Immature natural killer cell (primary cell): ENCODE data around the gene ZNF528. TPM values are rescaled to one million over a fixed set of nuclear protein-coding genes. Genes with fewer than 3 reads are reported as not detected.
A peak's percentile ranks its signal among the peaks of the same experiment; 100 is the strongest.

ENCODE experiments used
- DNase-seq, 3 donors: peaks; one replicate each; pipeline ENCODE4 v3.0.0; 2022; ENCODE audit warnings: mixed read lengths in 1 of 3
- H3K27ac Mint-ChIP-seq, 6 donors: one replicate each; pipeline ENCODE4 v1.8.0; 2020; ENCODE audit warnings: mixed read lengths in 6 of 6, mild to moderate bottlenecking in 5 of 6, inconsistent platforms in 4 of 6, moderate library complexity in 3 of 6
- H3K27me3 Mint-ChIP-seq, 3 donors: one replicate each; pipeline ENCODE4 v1.8.0; 2020 to 2021; ENCODE audit warnings: low read depth in 3 of 3, mild to moderate bottlenecking in 3 of 3, mixed read lengths in 3 of 3, moderate library complexity in 3 of 3, inconsistent platforms in 1 of 3
- H3K36me3 Mint-ChIP-seq, 3 donors: one replicate each; pipeline ENCODE4 v1.8.0; 2020; ENCODE audit warnings: mixed read lengths in 3 of 3, inconsistent platforms in 2 of 3, mild to moderate bottlenecking in 2 of 3
- H3K4me1 Mint-ChIP-seq, 2 donors: one replicate each; pipeline ENCODE4 v1.8.0; 2020; ENCODE audit warnings: inconsistent platforms in 2 of 2, mild to moderate bottlenecking in 2 of 2, mixed read lengths in 2 of 2, moderate library complexity in 1 of 2
- H3K4me3 Mint-ChIP-seq, 5 donors: one replicate each; pipeline ENCODE4 v1.8.0; 2020; ENCODE audit warnings: mild to moderate bottlenecking in 5 of 5, mixed read lengths in 5 of 5, inconsistent platforms in 3 of 5, moderate library complexity in 3 of 5
- H3K9me3 Mint-ChIP-seq, 6 donors: one replicate each; pipeline ENCODE4 v1.8.0; 2020; ENCODE audit warnings: mild to moderate bottlenecking in 6 of 6, mixed read lengths in 6 of 6, inconsistent platforms in 4 of 6, moderate library complexity in 3 of 6
- polyA plus RNA-seq, 3 donors: library from polyadenylated mRNA; unstranded; fragments of 300-500 nt; fragmentation: Illumina TruSeq; gene quantifications; one replicate each; pipeline ENCODE4 v1.2.3, GENCODE V29; 2021

Gene ZNF528
- polyA plus RNA-seq, 3 donors from 2014 or later: 9.9 to 15.2 (median 12.0) TPM

DNA sequence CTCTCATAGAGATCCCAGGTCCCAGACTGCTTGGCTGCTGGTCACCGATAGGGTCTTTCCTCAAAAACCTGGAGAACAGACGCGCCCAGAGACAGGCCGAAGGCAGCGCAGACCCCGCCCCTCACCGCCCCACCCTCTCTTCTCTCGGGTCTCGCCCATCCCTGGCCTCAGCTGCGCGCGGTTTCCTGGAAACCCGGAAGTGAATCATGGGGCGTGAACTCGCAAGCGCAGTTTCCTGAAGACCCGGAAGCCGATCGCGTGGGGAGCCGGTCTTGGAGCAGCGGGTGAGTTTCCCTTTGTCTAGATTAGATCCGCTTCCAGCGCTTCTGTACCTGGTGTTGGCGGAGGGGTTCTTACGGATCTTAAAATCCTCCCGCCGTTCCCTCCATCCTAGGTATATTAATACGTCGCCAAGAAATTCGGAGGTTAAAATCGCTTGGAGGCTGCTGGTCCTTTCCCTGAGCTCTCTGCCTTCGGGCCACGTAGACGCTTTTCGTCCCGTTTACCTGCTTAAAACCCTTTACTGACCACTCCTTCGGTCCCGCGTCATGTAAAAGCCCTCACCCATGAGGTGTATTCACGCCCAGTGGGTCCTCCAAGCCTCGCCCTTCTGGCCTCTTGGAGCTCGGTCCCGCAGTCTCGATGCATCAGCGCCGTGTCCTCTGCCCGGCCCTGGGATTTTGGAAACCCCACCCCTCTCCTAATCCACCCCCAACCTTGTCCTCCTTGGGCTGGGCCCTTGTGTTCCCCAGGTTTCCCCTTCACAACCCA lies 55.9 kb downstream of the ZNF528 start, which contains the start of gene ZNF578:
ZNF578 (plus strand) TSS at position 230 of the 771 bp plus-strand sequence. CDS start 48,293 bp downstream, outside the sequence.
- peak within 1 kb of the TSS; percentile 90 to 94 (median 92) for H3K4me3 Mint-ChIP-seq
- peaks cover 57 to 66% (median 65%) of the 10 kb centered on the region in 3 donors for H3K36me3 Mint-ChIP-seq
- H3K27me3 Mint-ChIP-seq: peaks cover 12 to 26% (median 20%) of the 10 kb centered on the region in 3 donors
- peak within 1 kb of the TSS; percentile 65 to 87 (median 78) for H3K27ac Mint-ChIP-seq
- peaks cover 27 to 38% of the 10 kb centered on the region in 2 donors for H3K4me1 Mint-ChIP-seq
- H3K9me3 Mint-ChIP-seq: peaks cover 64 to 98% (median 91%) of the 10 kb centered on the region in 6 donors
- DNase-seq: peak; percentile 63 to 77 (median 70)

DNA sequence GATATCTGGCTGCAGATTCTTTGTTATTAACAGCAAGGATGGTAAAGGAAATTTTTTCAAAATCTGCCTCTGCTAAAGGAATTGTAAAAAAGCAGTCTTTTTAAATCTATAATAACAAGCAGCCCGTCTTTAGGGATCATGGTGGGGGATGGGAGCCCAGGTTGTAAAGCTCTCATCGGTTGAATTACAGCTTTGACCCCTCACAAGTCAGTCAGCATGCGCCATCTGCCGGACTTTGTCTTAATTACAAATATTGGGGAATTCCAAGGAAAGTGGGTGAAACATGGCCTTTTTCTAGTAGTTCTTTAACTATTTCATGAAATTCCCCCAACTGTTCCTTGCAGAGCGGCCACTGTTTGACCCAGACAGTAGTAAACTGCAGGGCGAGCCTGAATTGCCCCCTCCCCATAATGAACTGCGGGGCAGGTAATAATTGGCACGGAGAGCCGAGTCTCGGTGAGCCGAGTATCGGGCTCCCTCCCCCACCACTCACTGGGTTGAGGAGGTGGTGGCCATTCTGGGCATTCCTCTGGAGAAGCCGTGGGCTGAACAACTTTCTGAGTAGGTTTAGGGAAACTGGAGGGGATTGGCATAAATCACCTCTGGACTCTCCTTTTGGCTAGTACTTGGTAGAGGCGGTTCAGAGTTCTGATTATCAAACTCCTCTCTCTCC lies 67.3 kb downstream of the ZNF528 start:
- H3K4me1 Mint-ChIP-seq: no peaks in the 10 kb centered on the region
- no peak for DNase-seq
- peaks cover 38 to 94% (median 88%) of the 10 kb centered on the region in 6 donors for H3K9me3 Mint-ChIP-seq
- no peak overlapping the region for H3K4me3 Mint-ChIP-seq
- H3K27me3 Mint-ChIP-seq: no peaks in the 10 kb centered on the region
- peaks cover 37 to 52% (median 47%) of the 10 kb centered on the region in 3 donors for H3K36me3 Mint-ChIP-seq
- no peak overlapping the region for H3K27ac Mint-ChIP-seq

Other genes starting within 250 kb of the ZNF528 start
- 10 to 100 TPM in 1 of 3 donors, 1 to 10 TPM in 2; 7.2 to 15.9 (median 7.7) TPM for gene ZNF836, start 226.2 kb upstream of the ZNF528 start, polyA plus RNA-seq
- gene PPP2R1A, start 207.8 kb upstream of the ZNF528 start, polyA plus RNA-seq: 100 to 1,000 TPM; 219 to 249 (median 243) TPM
- 10 to 100 TPM; 25.6 to 47.8 (median 32.4) TPM for gene ZNF766, start 128.3 kb upstream of the ZNF528 start, polyA plus RNA-seq
- 10 to 100 TPM; 12.4 to 22.4 (median 22.0) TPM for gene ZNF480, start 100.7 kb upstream of the ZNF528 start, polyA plus RNA-seq
- 1 to 10 TPM in 1 of 3 donors, under 1 TPM in 1, not detected in 1; 0.63 to 1.3 TPM for gene ZNF610, start 61.6 kb upstream of the ZNF528 start, polyA plus RNA-seq
- gene ZNF880, start 27.9 kb upstream of the ZNF528 start, polyA plus RNA-seq: 10 to 100 TPM; 27.3 to 30.1 (median 29.1) TPM
- not detected for gene ZNF534, start 31.3 kb downstream of the ZNF528 start, polyA plus RNA-seq
- 1 to 10 TPM; 2.0 to 8.3 (median 4.1) TPM for gene ZNF578, start 55.7 kb downstream of the ZNF528 start, polyA plus RNA-seq
- 10 to 100 TPM in 2 of 3 donors, not detected in 1; 12.4 to 16.6 TPM for gene ZNF808, start 129.8 kb downstream of the ZNF528 start, polyA plus RNA-seq
- 10 to 100 TPM in 2 of 3 donors, 1 to 10 TPM in 1; 2.7 to 25.1 (median 13.3) TPM for gene ZNF701, start 172.4 kb downstream of the ZNF528 start, polyA plus RNA-seq
- gene ZNF83, start 240.5 kb downstream of the ZNF528 start, polyA plus RNA-seq: 10 to 100 TPM in 1 of 3 donors, 1 to 10 TPM in 2; 5.2 to 19.1 (median 8.3) TPM